Heart right ventricle (tissue), 16 donors: ENCODE measurements around the gene STAG1. TPM values are rescaled to one million over a fixed set of nuclear protein-coding genes. Genes with fewer than 3 reads are reported as not detected.

ENCODE experiments used
- ATAC-seq, 8 donors: fragments of 200-7000 bp; cut with Tn5 transposase; one replicate each; pipeline ENCODE4 v1.9.1; 2020; ENCODE audit warnings: mild to moderate bottlenecking in 8 of 8, moderate library complexity in 8 of 8, moderate number of reproducible peaks in 1 of 8
- DNase-seq, 2 donors: peaks; one replicate each; pipeline ENCODE4 v3.0.0-alpha.2; 2020
- H3K27ac ChIP-seq, 10 donors: fragments of 200-600 bp; sonication (generic) in 2 of 10; one replicate each; pipeline versions ENCODE4 v1.5.0 to v1.8.0; 2020 to 2022; ENCODE audit warnings: mild to moderate bottlenecking in 3 of 10
- H3K27me3 ChIP-seq, 7 donors: fragments of 200-600 bp; one replicate each; pipeline ENCODE4 v1.8.0; 2021 to 2022; ENCODE audit warnings: mild to moderate bottlenecking in 2 of 7
- H3K36me3 ChIP-seq, 9 donors: fragments of 200-600 bp; sonication (generic) in 1 of 9; one replicate each; pipeline versions ENCODE4 v1.5.0 to v1.8.0; 2020 to 2022; ENCODE audit warnings: mild to moderate bottlenecking in 2 of 9
- H3K4me1 ChIP-seq, 9 donors: fragments of 200-600 bp; sonication (generic) in 1 of 9; one replicate each; pipeline versions ENCODE4 v1.5.0 to v1.8.0; 2020 to 2022; ENCODE audit warnings: mild to moderate bottlenecking in 4 of 9
- H3K4me3 ChIP-seq, 10 donors: fragments of 200-600 bp; sonication (generic) in 2 of 10; one replicate each; pipeline versions ENCODE4 v1.5.0 to v1.8.0; 2020 to 2022; ENCODE audit warnings: mild to moderate bottlenecking in 7 of 10, moderate library complexity in 2 of 10
- H3K9me3 ChIP-seq, 11 donors: fragments of 200-600 bp in 10 of 11; sonication (generic) in 2 of 11; one replicate each; pipeline versions ENCODE4 v1.5.0 to v1.8.0; 2013 to 2022; ENCODE audit warnings: mild to moderate bottlenecking in 2 of 11, control low read depth in 1 of 11, moderate library complexity in 1 of 11
- CTCF ChIP-seq, 9 donors: fragments of 200-600 bp; sonication (generic) in 2 of 9; IDR thresholded peaks; one replicate each; pipeline versions ENCODE4 v1.5.0 to v1.8.0; 2021 to 2022; ENCODE audit warnings: antibody characterized with exemption in 9 of 9, mild to moderate bottlenecking in 5 of 9, moderate library complexity in 1 of 9
- WGBS, 2 donors: extraction: QIAGEN DNeasy Blood & Tissue Kit; methylation state at CpG; one replicate each; pipeline ENCODE4 v1.1.7; 2013; ENCODE audit warnings: inconsistent platforms in 1 of 2; 5-methylcytosine and 5-hydroxymethylcytosine counted together
- intact Hi-C, 10 donors: fragments of 100-400 bp; cut with DNase I; formaldehyde crosslinking; loops; one replicate each; pipeline versions ENCODE4 v1.11.1 to v1.14.2; 2022
- polyA plus RNA-seq, 2 donors: library from polyadenylated mRNA; stranded (reverse); fragments of 200-250 nt; gene quantifications; one replicate each; pipeline ENCODE4 v1.2.3, GENCODE V29; 2013
- total RNA-seq, 10 donors: library from RNA; stranded (reverse); fragmentation: NEBNext Ultra II Directional in 3 of 10; extraction: Animal tissue kit (Norgen Biotek cat#: 25700) in 3 of 10; gene quantifications; one replicate each; pipeline versions ENCODE4 v1.2.1 to v1.2.4, GENCODE V29; 2021 to 2023
- donor health status: Arrhythmogenic right ventricular cardiomyopathy.
- donor health status: ischemic (EF 13 %, LVEDD 7.1; RV severe dilation, severe dysfunction).
- donor health status: healthy with polysubstance abuse.
- donor health status: DM: no; HTN: yes; CAD: no.
- donor health status: DM: no; HTN: no; CAD: no.
- donor health status: ischemic (EF 25% LVEDD 6.9; RV normal size, moderate dysfunction).
- donor health status: ischemic (EF 25% LVEDD 5.7; RV mildly dilated, moderate dysfunction).
- donor health status: healthy.
- donor health status: DM: yes; HTN: yes; CAD: no.
- donor health status: Ischemic cardiomyopathy.
- donor health status: ischemic (EF 35%, LVEDD 5.7; RV mildly dilated, moderate dysfunction).
- donor health status: nonischemic (EF 11% LVEDD 7.7; RV severe dilation, severe dysfunction).
- donor health status: DM: yes; HTN: yes; CAD: no.
- donor health status: PGD.
- donor health status: ischemic (EF 29% LVEDD 5.4; RV normal size, mild dysfunction).
- donor health status: nonischemic (EF 23%, LVEDD 6.1; RV moderate dilation, normal function).

The STAG1 gene
- total and polyA plus RNA-seq, 12 donors = 8.0 to 27.6 (median 19.6) TPM

DNA sequence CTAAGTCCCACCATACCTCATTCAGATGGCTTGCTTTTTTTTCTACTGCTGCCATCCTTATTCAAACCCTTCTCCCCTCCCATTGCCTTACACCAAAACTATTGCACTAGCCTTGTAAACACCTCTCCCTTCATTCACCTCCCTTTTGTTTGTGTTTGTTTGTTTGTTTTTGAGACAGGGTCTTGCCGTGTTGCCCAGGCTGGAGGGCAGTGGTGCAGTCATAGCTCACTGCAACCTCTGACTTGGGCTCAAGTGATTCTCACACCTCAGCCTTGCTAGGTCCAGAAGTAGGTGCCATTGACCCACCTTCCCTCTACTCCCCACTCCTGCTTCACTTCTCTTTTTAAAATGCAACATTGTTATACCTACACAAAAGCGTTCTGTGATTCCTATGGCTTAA lies 3.0 kb upstream of the STAG1 start:
- Histone ChIP-seq H3K27me3 (no peaks in the 10 kb centered on the region), H3K4me3 (no peak overlapping the region), H3K4me1 (peaks cover under 1 to 33% (median 13%) of the 10 kb centered on the region in 9 donors), H3K36me3 (no peaks in the 10 kb centered on the region), H3K27ac (no peak overlapping the region), H3K9me3 (peaks cover 0 to 6% (median 0%) of the 10 kb centered on the region in 11 donors)
- ATAC-seq = no peak
- intact Hi-C loops = loop anchor here in 7 of 10 donors (5.0 to 10.0 kb wide), 8 partner anchors 190 to 840 kb away; partner anchors contain the start of gene PCCB (in 1 of the 7)
- TF ChIP-seq CTCF (IDR thresholded peaks at IDR 0.05) = no peak
- WGBS, 2 donors = 93 to 94% methylated on average over 2 of the region's 2 CpGs
- no peak for DNase-seq

- no peak for ATAC-seq
- intact Hi-C loops = loop anchor here in 9 of 10 donors (1.0 to 10.0 kb wide), 26 partner anchors 64 to 839 kb away; partner anchors contain the start of genes NCK1 (in 5 of the 9), MSL2 (in 3 of the 9), PCCB (in 2 of the 9) and SLC35G2 (in 2 of the 9)
- DNase-seq = no peak
- no peaks in the 10 kb centered on the region for H3K27me3 ChIP-seq
- TF ChIP-seq CTCF (IDR thresholded peaks at IDR 0.05) = no peak
- H3K9me3 ChIP-seq = peaks cover 0 to 2% (median 0%) of the 10 kb centered on the region in 11 donors
- peak overlapping the region; percentile 87 to 99 (median 96) for H3K27ac ChIP-seq
- H3K36me3 ChIP-seq = no peaks in the 10 kb centered on the region
- H3K4me1 ChIP-seq = peaks cover 4 to 44% (median 29%) of the 10 kb centered on the region in 9 donors
- H3K4me3 ChIP-seq = peak overlapping the region; percentile 33 to 94 (median 71)
- 46 to 61% methylated on average over 11 of the region's 11 CpGs for WGBS, 2 donors
These were observed 1.3 kb upstream of the STAG1 start for GRCh38 chr3:136753326-136753939.

DNA sequence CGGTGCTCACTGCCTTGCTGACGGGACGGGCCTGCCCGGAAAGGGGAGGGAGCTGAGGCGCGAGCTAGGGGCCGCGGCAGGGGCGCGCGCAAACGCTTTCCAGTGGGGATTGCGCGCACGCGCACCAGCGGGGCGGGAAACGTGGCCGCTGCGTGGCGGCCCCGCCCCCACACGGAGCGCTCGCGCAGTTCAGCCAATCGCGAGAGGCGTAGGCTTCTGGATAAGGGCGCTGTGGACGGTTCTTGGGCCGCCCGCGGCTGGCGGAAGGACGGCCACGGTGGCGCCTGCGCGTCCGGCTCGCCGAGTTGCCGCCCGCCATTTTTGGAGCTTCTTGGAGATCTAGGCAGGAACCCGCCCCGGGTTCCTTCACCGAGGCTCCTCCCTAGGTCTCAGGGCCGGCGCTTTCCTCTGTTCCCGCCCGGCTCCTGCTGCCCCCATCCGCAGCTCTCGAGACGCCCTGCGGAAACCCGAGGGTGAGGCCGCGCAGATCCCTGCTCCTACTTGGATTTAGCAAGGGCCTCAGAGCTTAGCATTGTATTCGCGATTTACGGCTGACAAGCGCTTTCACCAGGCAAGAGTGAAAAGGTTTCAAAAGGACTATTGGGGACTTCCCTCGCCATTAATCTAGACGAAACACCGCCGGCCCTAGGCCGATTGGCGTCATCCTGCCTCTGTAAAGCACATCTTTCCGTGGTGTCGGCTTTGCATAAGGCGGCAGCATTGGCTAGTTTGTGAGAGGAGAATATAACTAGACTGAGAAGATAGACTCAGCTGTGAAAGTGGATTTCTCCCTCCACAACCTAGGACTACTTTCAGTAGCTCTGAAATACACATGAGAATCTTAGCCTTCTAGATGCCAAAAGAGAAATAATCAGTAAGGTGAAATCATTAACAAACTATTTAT lies 496 bp upstream of the STAG1 start:
- intact Hi-C loops = loop anchor here in 9 of 10 donors (1.0 to 10.0 kb wide), 28 partner anchors 65 to 838 kb away; partner anchors contain the start of genes NCK1 (in 5 of the 9), MSL2 (in 3 of the 9), PCCB (in 2 of the 9) and SLC35G2 (in 2 of the 9)
- peak overlapping the region; percentile 33 to 94 (median 71) for H3K4me3 ChIP-seq
- no peaks in the 10 kb centered on the region for H3K9me3 ChIP-seq
- H3K27ac ChIP-seq = peak overlapping the region; percentile 96 to 99 (median 98)
- peak in 4 of 9 donors; percentile 20 to 54 (median 46) for TF ChIP-seq CTCF (IDR thresholded peaks at IDR 0.05)
- ATAC-seq (peak; percentile 94 to 99 (median 96)), DNase-seq (peak; percentile 98 to 99)
- 0% methylated on average over 69 to 73 of the region's 73 CpGs for WGBS, 2 donors
- H3K27me3 ChIP-seq = no peaks in the 10 kb centered on the region
- H3K36me3 ChIP-seq = no peaks in the 10 kb centered on the region
- peaks cover 4 to 40% (median 30%) of the 10 kb centered on the region in 9 donors for H3K4me1 ChIP-seq
